ENCODE data around the gene SCPEP1.
"Not testable (repeated sequence)": the region's sequence is repeated elsewhere in the genome, so short reads cannot be mapped to it uniquely, and the experiment has no call there.

The SCPEP1 gene

GRCh38 chr17:56965241-56965640 lies 12.7 kb upstream of the SCPEP1 start:
- DNase-seq: not testable (repeated sequence)

- not testable (repeated sequence) for DNase-seq
These were observed 12.2 kb upstream of the SCPEP1 start for GRCh38 chr17:56965681-56966080.

GRCh38 chr17:56966338-56966737 lies 11.6 kb upstream of the SCPEP1 start:
- no peak for DNase-seq

- no peak for DNase-seq
These were observed 7.0 kb upstream of the SCPEP1 start for GRCh38 chr17:56970974-56971373.

- no peak for DNase-seq
These were observed 5.7 kb upstream of the SCPEP1 start for GRCh38 chr17:56972111-56972730.

- no peak for DNase-seq
These were observed 4.4 kb upstream of the SCPEP1 start for GRCh38 chr17:56973520-56973919.

- DNase-seq: no peak
These were observed 3.9 kb upstream of the SCPEP1 start for GRCh38 chr17:56974055-56974454.

GRCh38 chr17:56975656-56976055 lies 2.3 kb upstream of the SCPEP1 start:
- no peak for DNase-seq

GRCh38 chr17:56976941-56977608 lies 856 bp upstream of the SCPEP1 start:
- no peak for DNase-seq

GRCh38 chr17:56978441-56979090 lies 635 bp downstream of the SCPEP1 start:
- DNase-seq: peak in 1 of 5 experiments; percentile 92

GRCh38 chr17:56979091-56979480 lies 1.2 kb downstream of the SCPEP1 start:
- DNase-seq: peak in 1 of 5 experiments; percentile 41

GRCh38 chr17:56980526-56980925 lies 2.6 kb downstream of the SCPEP1 start:
- DNase-seq: not testable (repeated sequence)

GRCh38 chr17:56982312-56982711 lies 4.4 kb downstream of the SCPEP1 start:
- DNase-seq: no peak

- DNase-seq: no peak
These were observed 5.4 kb downstream of the SCPEP1 start for GRCh38 chr17:56983366-56983765.

- no peak for DNase-seq
These were observed 7.6 kb downstream of the SCPEP1 start for GRCh38 chr17:56985371-56986162.

- DNase-seq: no peak
These were observed 9.4 kb downstream of the SCPEP1 start for GRCh38 chr17:56987283-56987834.

GRCh38 chr17:56988901-56989572 lies 11.1 kb downstream of the SCPEP1 start:
- no peak for DNase-seq

GRCh38 chr17:56992364-56992763 lies 14.4 kb downstream of the SCPEP1 start:
- no peak for DNase-seq

- no peak for DNase-seq
These were observed 16.3 kb downstream of the SCPEP1 start for GRCh38 chr17:56994009-56994792.

- no peak for DNase-seq
These were observed 17.8 kb downstream of the SCPEP1 start for GRCh38 chr17:56995766-56996165.

- no peak for DNase-seq
These were observed 19.4 kb downstream of the SCPEP1 start for GRCh38 chr17:56997313-56997712.
